Endothelial cell of umbilical vein (primary cell): ENCODE measurements around the gene SAA4. TPM values are rescaled to one million over a fixed set of nuclear protein-coding genes. Genes with fewer than 3 reads are reported as not detected.
"Not testable (repeated sequence)": the region's sequence is repeated elsewhere in the genome, so short reads cannot be mapped to it uniquely, and the experiment has no call there.

Source experiments
- BruUV-seq: library from RNA; stranded (reverse); fragments of 400-500 nt; replicated peaks from 2 replicates; lab custom pipeline; 2021; lab: Mats Ljungman, UMichigan
- CTCF ChIA-PET: fragments of 300-600, 350-600 bp; sonication (Branson Sonifier 250); formaldehyde crosslinking; loops from one replicate; lab custom pipeline; 2021; ENCODE audit warnings: antibody characterized with exemption, inconsistent platforms; lab: Charles Lee
- POLR2A ChIA-PET: fragments of 300-600, 350-600 bp; sonication (Branson Sonifier 250); formaldehyde crosslinking; loops from one replicate; lab custom pipeline; 2021; ENCODE audit warnings: antibody characterized with exemption, inconsistent platforms; lab: Charles Lee
- DNase-seq: peaks from one replicate; pipeline ENCODE4 v3.0.0-alpha.2; 2011; ENCODE audit warnings: low read depth, low spot score
- FAIRE-seq: peaks from 2 replicates; lab custom pipeline; 2011; peaks lifted over from hg19 to GRCh38; lab: Jason Lieb, UNC
- H2AFZ ChIP-seq: 2 replicates; pipeline ENCODE4 v1.6.0; 2012; ENCODE audit warnings: low read depth, low read length, control low read depth, inconsistent platforms
- H3K27ac ChIP-seq: 2 replicates; pipeline ENCODE4 v1.5.1; 2011; ENCODE audit warnings: low read depth, mild to moderate bottlenecking, control low read depth, low read length, moderate library complexity; ENCODE audit not compliant: insufficient read depth
- H3K27me3 ChIP-seq, 2 experiments: 2 replicates each; pipeline versions ENCODE4 v1.6.0 to v1.6.1; 2011; ENCODE audit warnings: low read length in 2 of 2, mixed read lengths in 1 of 2; ENCODE audit not compliant: control insufficient read depth in 2 of 2, insufficient read depth in 2 of 2
- H3K36me3 ChIP-seq, 2 experiments: 2 replicates in 1 of 2; 3 replicates in 1 of 2; pipeline ENCODE4 v1.5.1; 2011; ENCODE audit warnings: low read length in 2 of 2, mild to moderate bottlenecking in 1 of 2, moderate library complexity in 1 of 2; ENCODE audit not compliant: control insufficient read depth in 2 of 2, insufficient read depth in 2 of 2; ENCODE audit errors: extremely low read depth in 1 of 2
- H3K4me1 ChIP-seq: 3 replicates; pipeline ENCODE4 v1.5.1; 2011; ENCODE audit warnings: mild to moderate bottlenecking, low read length; ENCODE audit not compliant: control insufficient read depth, insufficient read depth; ENCODE audit errors: extremely low read depth
- H3K4me2 ChIP-seq: 2 replicates; pipeline ENCODE4 v1.6.1; 2011; ENCODE audit warnings: low read length, control low read depth, mixed read lengths; ENCODE audit not compliant: insufficient read depth
- H3K4me3 ChIP-seq, 3 experiments: fragments of 200-600 bp in 1 of 3; sonication (generic), shearing (Covaris generic) in 1 of 3; replicated peaks in 1 of 3; 2 replicates each; pipeline ENCODE4 v1.5.1; 2011 to 2016; ENCODE audit warnings: control low read depth in 3 of 3, low read length in 3 of 3, mild to moderate bottlenecking in 2 of 3, inconsistent platforms in 1 of 3, low read depth in 1 of 3, moderate library complexity in 1 of 3; ENCODE audit not compliant: insufficient read depth in 1 of 3
- H3K79me2 ChIP-seq: 2 replicates; pipeline ENCODE4 v1.6.0; 2012; ENCODE audit warnings: low read length, inconsistent platforms; ENCODE audit not compliant: control insufficient read depth, insufficient read depth
- H3K9ac ChIP-seq: replicated peaks from 2 replicates; pipeline ENCODE3; 2011; ENCODE audit warnings: low read length, control low read depth; ENCODE audit not compliant: insufficient read depth; ENCODE audit errors: extremely low read depth
- H3K9me1 ChIP-seq: replicated peaks from 3 replicates; pipeline ENCODE4 v1.6.0; 2011; ENCODE audit warnings: mild to moderate bottlenecking, low read length; ENCODE audit not compliant: control insufficient read depth, insufficient read depth; ENCODE audit errors: extremely low read depth
- H3K9me3 ChIP-seq: replicated peaks from 2 replicates; pipeline ENCODE4 v1.5.1; 2012; ENCODE audit warnings: low read length, inconsistent platforms; ENCODE audit not compliant: control insufficient read depth, insufficient read depth
- H4K20me1 ChIP-seq: replicated peaks from 2 replicates; pipeline ENCODE3; 2011; ENCODE audit warnings: mild to moderate bottlenecking, low read length; ENCODE audit not compliant: control insufficient read depth, insufficient read depth; ENCODE audit errors: extremely low read depth
- CTCF ChIP-seq, 2 donors: IDR thresholded peaks; 1 replicate in 1 of 2; 2 replicates in 1 of 2; pipeline ENCODE4 v1.5.1; 2011; ENCODE audit warnings: low read length in 2 of 2, mild to moderate bottlenecking in 2 of 2, moderate library complexity in 2 of 2, control low read depth in 1 of 2, inconsistent platforms in 1 of 2, low read depth in 1 of 2; ENCODE audit not compliant: insufficient read depth in 1 of 2; ENCODE audit errors: extremely low read depth in 1 of 2
- EZH2 ChIP-seq: IDR thresholded peaks from 2 replicates; pipeline ENCODE4 v1.6.1; 2012; ENCODE audit warnings: borderline replicate concordance, low read depth, mild to moderate bottlenecking, moderate library complexity, low read length, inconsistent platforms; ENCODE audit not compliant: severe bottlenecking
- FOS ChIP-seq: IDR thresholded peaks from 2 replicates; pipeline ENCODE4 v1.6.1; 2011; ENCODE audit warnings: mild to moderate bottlenecking, low read length, moderate library complexity, borderline replicate concordance; ENCODE audit not compliant: insufficient read depth
- JUN ChIP-seq: IDR thresholded peaks from 2 replicates; pipeline ENCODE4 v1.6.1; 2011; ENCODE audit warnings: borderline replicate concordance, low read depth; ENCODE audit not compliant: insufficient read length, insufficient read depth
- MAX ChIP-seq: IDR thresholded peaks from 2 replicates; pipeline ENCODE4 v1.6.1; 2011; ENCODE audit not compliant: insufficient read depth, insufficient read length
- MYC ChIP-seq: IDR thresholded peaks from one replicate; pipeline ENCODE4 v1.6.1; 2011; ENCODE audit warnings: mild to moderate bottlenecking, low read depth, low read length
- POLR2A ChIP-seq: IDR thresholded peaks from 2 replicates; pipeline ENCODE4 v1.6.1; 2012; ENCODE audit warnings: low read depth, mild to moderate bottlenecking, control low read depth, low read length
- POLR2AphosphoS5 ChIP-seq: IDR thresholded peaks from 2 replicates; pipeline ENCODE4 v1.6.1; 2012; ENCODE audit warnings: low read depth, mild to moderate bottlenecking, control low read depth, low read length, moderate library complexity; ENCODE audit not compliant: insufficient read depth
- dilution Hi-C: fragments of 300-500 bp; cut with MboI; formaldehyde crosslinking; loops from one replicate; pipeline ENCODE4 v1.15.0; 2019; ENCODE audit warnings: low sequenced_read_pairs; ENCODE audit not compliant: extremely low pct_ligation_motif_present
- intact Hi-C: fragments of 100-400 bp; cut with micrococcal nuclease; formaldehyde crosslinking; loops from one replicate; pipeline ENCODE4 v1.10.0; 2022
- polyA plus RNA-seq, 4 experiments: library from polyadenylated mRNA; depleted of rRNA in 3 of 4; stranded (reverse) in 3 of 4; unstranded in 1 of 4; fragments of >200 nt; gene quantifications; 2 replicates each; pipeline versions ENCODE4 v1.2.1 to v1.2.3, GENCODE V29; 2011 to 2012; ENCODE audit warnings: missing spikeins in 1 of 4
- total RNA-seq: library from RNA; stranded (reverse); gene quantifications from 2 replicates; pipeline ENCODE4 v1.2.3, GENCODE V29; 2021

The SAA4 gene
- total and polyA plus RNA-seq, 2 donors (not counting 3 experiments of a cell fraction or from before 2014, with no cell fraction given) = not detected

DNA sequence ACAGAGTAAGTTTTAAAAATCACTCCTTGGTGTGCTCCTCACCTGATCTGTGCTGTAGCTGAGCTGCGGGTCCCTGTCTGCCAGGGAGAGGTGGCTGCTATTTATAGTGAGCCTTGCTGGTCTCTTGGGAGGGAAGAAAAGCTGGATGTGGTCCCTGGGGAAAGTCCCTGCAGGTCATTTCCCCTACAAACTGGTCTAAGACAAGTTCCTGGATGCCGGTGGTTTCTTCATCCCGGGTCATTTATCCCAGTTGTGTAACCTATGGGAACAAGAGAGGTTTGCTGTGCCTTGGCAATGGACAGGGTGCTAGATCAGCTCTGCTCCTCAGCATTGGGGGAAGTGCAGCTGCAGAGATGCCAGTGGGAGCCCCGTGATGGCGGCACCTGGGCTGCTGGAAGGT, 12.0 kb upstream of the SAA4 start, which contains the start of gene SAA2:
TSS of gene SAA2 (minus strand) at position 108 of the 400 bp plus-strand sequence. CDS start 657 bp downstream, outside the sequence.
- Histone ChIP-seq H3K4me1 (no peaks in the 10 kb centered on the region), H3K9ac (no peak within 1 kb of the TSS), H2AFZ (no peak within 1 kb of the TSS), H3K9me3 (no peaks in the 10 kb centered on the region), H3K9me1 (no peaks in the 10 kb centered on the region), H3K27ac (no peak within 1 kb of the TSS), H3K36me3 (no peaks in the 10 kb centered on the region), H3K27me3 (peaks cover 0 to 2% of the 10 kb centered on the region in 2 experiments), H3K4me3 (no peak within 1 kb of the TSS), H3K4me2 (no peak within 1 kb of the TSS), H4K20me1 (no peaks in the 10 kb centered on the region), H3K79me2 (no peaks in the 10 kb centered on the region)
- intact Hi-C loops = loop anchor here (10.0 kb wide), 1 partner anchor 276 kb away; the partner anchor contains the start of gene TSG101
- no TSS peak for BruUV-seq
- no peak for TF ChIP-seq CTCF (IDR thresholded peaks at IDR 0.05; ENCODE audit: extremely low read depth in 1 of 2, insufficient read depth in 1 of 2, low read depth in 1 of 2, low read length in 2 of 2)
- no peak for TF ChIP-seq FOS
- no peak for TF ChIP-seq EZH2
- TF ChIP-seq MYC = no peak
- no peak for TF ChIP-seq POLR2AphosphoS5
- no peak for TF ChIP-seq JUN
- no peak for TF ChIP-seq MAX
- no peak for TF ChIP-seq POLR2A
- DNase-seq = no peak
- no peak for FAIRE-seq
- CTCF ChIA-PET = no interaction called here
- dilution Hi-C loops = no loop called here
- POLR2A ChIA-PET = no interaction called here

DNA sequence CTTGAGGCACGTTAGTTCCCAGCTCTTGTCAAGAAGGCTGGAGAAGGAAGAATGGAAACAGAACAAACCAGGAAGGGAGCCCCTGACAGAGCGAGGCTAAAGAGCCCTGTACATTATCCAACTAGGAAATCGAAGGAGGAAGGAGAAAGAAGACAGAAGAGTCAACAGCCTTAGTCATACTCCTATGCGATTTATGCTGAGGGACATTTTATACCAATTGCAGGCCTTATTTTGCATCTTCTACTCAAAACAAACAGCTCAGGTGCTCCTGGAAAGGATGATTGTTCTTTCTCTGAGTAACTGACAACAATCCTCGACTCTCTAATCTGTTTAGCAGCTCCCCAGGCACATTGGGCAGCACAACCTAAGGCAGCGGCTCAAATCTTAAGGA, 10.6 kb upstream of the SAA4 start:
- H3K9ac ChIP-seq, dilution Hi-C loops, FAIRE-seq, H3K4me2 ChIP-seq, H3K36me3 ChIP-seq, BruUV-seq, H3K9me3 ChIP-seq, H3K9me1 ChIP-seq, H3K79me2 ChIP-seq, POLR2A ChIA-PET, DNase-seq, H3K27me3 ChIP-seq, H3K4me1 ChIP-seq, H3K4me3 ChIP-seq, H4K20me1 ChIP-seq, H2AFZ ChIP-seq, H3K27ac ChIP-seq, CTCF ChIA-PET: not testable (repeated sequence)
- intact Hi-C loops = loop anchor here (10.0 kb wide), 1 partner anchor 278 kb away; the partner anchor contains the start of gene TSG101

DNA sequence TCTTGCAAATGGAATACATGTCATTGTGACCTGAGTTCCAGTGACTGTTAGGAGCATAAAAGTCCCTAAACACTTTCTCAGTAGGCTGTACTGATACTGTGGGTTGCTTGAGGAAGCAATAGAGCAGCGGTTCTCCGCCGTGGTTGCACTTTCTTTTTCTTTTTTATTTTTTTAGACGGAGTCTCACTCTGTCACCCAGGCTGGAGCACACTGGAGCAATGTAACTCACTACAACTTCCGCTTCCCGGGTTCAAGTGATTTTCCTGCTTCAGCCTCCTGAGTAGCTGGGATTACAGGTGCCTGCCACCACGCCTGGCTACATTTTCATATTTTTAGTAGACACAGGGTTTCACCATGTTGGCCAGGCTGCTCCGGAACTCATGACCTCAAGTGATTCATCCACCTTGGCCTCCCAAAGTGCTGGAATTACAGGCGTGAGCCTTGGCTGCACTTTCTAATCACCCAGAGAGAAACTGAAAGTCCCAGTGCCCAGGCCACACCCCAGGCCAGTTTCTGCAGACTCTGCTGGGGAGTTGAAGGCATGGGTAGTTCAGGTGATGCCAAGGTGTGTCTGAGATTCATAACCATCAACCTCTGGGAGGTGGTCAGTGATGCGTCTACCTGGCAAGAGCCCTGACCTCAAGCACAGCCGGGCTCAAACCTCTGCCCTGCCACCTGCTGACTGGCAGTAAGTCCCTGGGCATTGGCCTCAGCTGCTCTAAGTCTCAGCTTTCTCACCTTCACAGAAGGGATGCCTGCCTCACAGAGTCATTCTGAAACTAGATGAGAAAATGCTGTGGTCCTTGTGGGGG, 10.0 kb upstream of the SAA4 start:
- H3K9me1 ChIP-seq, dilution Hi-C loops, H3K9ac ChIP-seq, BruUV-seq, H4K20me1 ChIP-seq, H3K36me3 ChIP-seq, H3K27ac ChIP-seq, H3K4me1 ChIP-seq, H3K27me3 ChIP-seq, POLR2A ChIA-PET, H3K4me2 ChIP-seq, H3K79me2 ChIP-seq, H3K9me3 ChIP-seq, CTCF ChIA-PET, H2AFZ ChIP-seq, H3K4me3 ChIP-seq, DNase-seq: not testable (repeated sequence)
- intact Hi-C loops = loop anchor here (10.0 kb wide), 1 partner anchor 278 kb away; the partner anchor contains the start of gene TSG101
- FAIRE-seq = peak; percentile 59
